Measurements from ENCODE around the gene GASK1A.

Gene GASK1A

DNA sequence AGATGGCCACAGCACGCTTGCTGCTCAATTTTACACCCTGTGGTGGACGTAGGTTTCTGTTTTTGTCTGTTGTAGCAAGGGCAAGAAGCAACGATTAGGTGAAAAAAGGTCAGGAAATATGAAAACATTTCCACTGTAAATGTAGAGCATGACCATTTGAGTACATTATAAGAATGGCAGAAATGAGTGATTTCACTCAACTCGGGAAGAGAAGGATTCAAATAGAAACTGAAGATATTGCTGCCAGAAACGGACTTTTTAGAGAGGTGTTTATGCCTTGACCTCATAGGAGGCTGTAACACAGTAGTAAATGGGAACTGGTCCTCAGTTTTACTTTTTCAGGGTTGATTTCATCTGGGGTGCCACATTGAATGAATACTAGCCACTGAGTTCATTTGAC, 33.1 kb upstream of the GASK1A start:
- TF ChIP-seq CTCF (IDR thresholded peaks at IDR 0.05) = no peak

GRCh38 chr3:42957573-42957972, 21.5 kb upstream of the GASK1A start:
- TF ChIP-seq CTCF (IDR thresholded peaks at IDR 0.05) = peak; percentile 20

DNA sequence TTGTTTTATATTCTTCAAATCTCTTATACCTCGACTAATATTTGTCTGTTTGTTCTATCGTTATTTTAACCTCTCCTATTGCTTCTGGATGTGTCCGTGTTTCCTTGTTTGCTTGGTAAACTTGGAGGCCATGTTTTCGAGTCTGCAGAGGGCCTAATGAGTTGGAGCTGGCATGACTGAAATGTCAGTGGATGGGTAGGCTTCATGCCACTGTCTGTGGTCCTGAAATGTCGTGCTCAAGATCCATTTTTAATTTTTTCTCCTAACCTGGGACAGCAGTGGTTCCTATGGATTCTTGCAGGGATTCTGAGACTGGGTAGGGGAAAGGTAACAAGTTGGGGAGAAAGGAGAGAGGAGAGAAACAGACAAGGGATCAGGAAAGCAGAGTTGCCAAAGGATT, 18.8 kb upstream of the GASK1A start:
- TF ChIP-seq CTCF (IDR thresholded peaks at IDR 0.05) = no peak

DNA sequence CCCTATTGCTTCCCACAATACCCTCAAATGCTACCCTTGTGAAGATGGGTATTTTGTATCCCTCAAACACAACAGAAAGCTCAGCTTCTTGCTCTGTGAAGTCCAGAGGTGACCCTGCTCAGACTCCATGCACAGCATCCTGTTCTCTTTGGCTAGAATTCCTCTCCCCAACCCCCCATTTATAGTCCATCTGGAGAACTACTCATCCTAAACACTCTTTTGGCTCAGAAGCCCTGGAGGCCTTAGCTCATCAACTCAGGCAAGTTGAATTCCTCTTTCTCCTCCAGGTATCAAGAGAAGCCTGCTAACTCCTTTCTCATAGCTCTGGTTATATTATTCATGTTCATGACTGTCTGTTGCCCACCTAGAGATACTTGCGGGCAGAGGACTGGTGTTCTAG, 18.3 kb upstream of the GASK1A start:
- no peak for TF ChIP-seq CTCF (IDR thresholded peaks at IDR 0.05)

DNA sequence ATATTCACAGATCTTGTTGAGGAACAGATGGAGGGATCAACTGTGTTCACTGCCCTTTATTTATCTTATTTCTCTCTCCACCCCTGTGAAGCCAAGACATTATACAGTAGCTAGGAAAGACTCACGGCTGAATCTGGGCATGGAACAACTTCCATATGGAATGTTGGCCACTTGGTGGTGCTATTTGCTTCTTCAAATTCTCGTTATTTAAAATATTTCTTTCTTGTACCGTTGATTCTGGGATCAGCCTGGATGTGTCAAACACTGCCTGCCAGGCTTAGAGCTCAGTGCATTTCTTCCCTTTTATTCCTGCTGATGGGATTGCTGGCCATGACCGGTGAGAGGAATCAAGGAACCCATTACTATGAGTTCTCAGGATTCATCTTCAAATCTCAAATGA, 17.5 kb upstream of the GASK1A start:
- TF ChIP-seq CTCF (IDR thresholded peaks at IDR 0.05) = peak; percentile 67

DNA sequence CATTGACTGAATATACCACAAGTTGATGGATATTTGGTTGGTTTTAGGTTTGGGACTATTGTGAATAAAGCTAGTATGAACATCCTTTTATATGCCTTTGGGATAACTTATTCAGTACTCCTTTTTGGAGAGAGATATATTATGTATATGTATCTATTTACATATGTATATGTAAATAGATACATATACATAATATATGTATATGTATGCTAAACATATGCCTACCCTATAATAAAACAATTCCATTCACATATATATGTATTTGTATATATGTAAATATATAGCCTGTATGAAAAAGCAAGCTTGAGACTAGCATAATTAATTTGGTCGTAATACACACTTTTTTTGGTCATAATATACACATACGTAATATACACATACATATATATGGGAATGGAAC, 15.8 kb upstream of the GASK1A start:
- no peak for TF ChIP-seq CTCF (IDR thresholded peaks at IDR 0.05)

- no peak for TF ChIP-seq CTCF (IDR thresholded peaks at IDR 0.05)
These were observed 14.8 kb upstream of the GASK1A start for GRCh38 chr3:42964266-42964665.

GRCh38 chr3:42970557-42970956, 8.6 kb upstream of the GASK1A start:
- no peak for TF ChIP-seq CTCF (IDR thresholded peaks at IDR 0.05)
